ENCODE measurements around the gene MCU.

GRCh38 chr10:72904806-72905205 lies 212.9 kb downstream of the MCU start:
- TF ChIP-seq CTCF (IDR thresholded peaks at IDR 0.05) (no peak), EZH2 (IDR thresholded peaks at IDR 0.05; ENCODE audit: borderline replicate concordance, insufficient read depth, low read depth, low read length, poor library complexity, severe bottlenecking) (no peak)

Measured in B cell (primary cell).